Measurements from ENCODE around the gene PARN.

PARN gene

GRCh38 chr16:14454391-14454790 lies 175.7 kb downstream of the PARN start:
- DNase-seq (ENCODE audit: insufficient read length, low spot score) (no peak), FAIRE-seq (no peak)
- TF ChIP-seq POLR2A (IDR thresholded peaks at IDR 0.05; ENCODE audit: low read depth, low read length) (no peak), PAX5 (IDR thresholded peaks at IDR 0.05; ENCODE audit: insufficient read depth, low read length, severe bottlenecking) (no peak), POU2F2 (IDR thresholded peaks at IDR 0.05; ENCODE audit: low read depth, low read length) (no peak)

- TF ChIP-seq SPI1 (IDR thresholded peaks at IDR 0.05; ENCODE audit: low read depth, low read length) (no peak), TAF1 (IDR thresholded peaks at IDR 0.05; ENCODE audit: low read depth, low read length) (no peak), POLR2A (IDR thresholded peaks at IDR 0.05; ENCODE audit: low read depth, low read length) (no peak), POU2F2 (IDR thresholded peaks at IDR 0.05; ENCODE audit: low read depth, low read length) (no peak), POLR2AphosphoS5 (IDR thresholded peaks at IDR 0.05; ENCODE audit: low read depth, low read length) (no peak), PAX5 (IDR thresholded peaks at IDR 0.05; ENCODE audit: insufficient read depth, low read length, severe bottlenecking) (no peak)
- no peak for DNase-seq (ENCODE audit: insufficient read length, low spot score)
- no peak for FAIRE-seq
Measured at GRCh38 chr16:14452066-14452465, 178.0 kb downstream of the PARN start.

GRCh38 chr16:14450846-14451245 lies 179.2 kb downstream of the PARN start:
- DNase-seq (ENCODE audit: insufficient read length, low spot score) (no peak), FAIRE-seq (no peak)
- TF ChIP-seq PAX5 (IDR thresholded peaks at IDR 0.05; ENCODE audit: insufficient read depth, low read length, severe bottlenecking): no peak
- no peak for TF ChIP-seq POLR2AphosphoS5 (IDR thresholded peaks at IDR 0.05; ENCODE audit: low read depth, low read length)
- no peak for TF ChIP-seq TAF1 (IDR thresholded peaks at IDR 0.05; ENCODE audit: low read depth, low read length)
- TF ChIP-seq SPI1 (IDR thresholded peaks at IDR 0.05; ENCODE audit: low read depth, low read length): no peak
- no peak for TF ChIP-seq POU2F2 (IDR thresholded peaks at IDR 0.05; ENCODE audit: low read depth, low read length)

GRCh38 chr16:14449790-14450480 lies 180.1 kb downstream of the PARN start:
- TF ChIP-seq SPI1 (IDR thresholded peaks at IDR 0.05; ENCODE audit: low read depth, low read length) (no peak), PAX5 (IDR thresholded peaks at IDR 0.05; ENCODE audit: insufficient read depth, low read length, severe bottlenecking) (no peak), POU2F2 (IDR thresholded peaks at IDR 0.05; ENCODE audit: low read depth, low read length) (no peak), POLR2A (IDR thresholded peaks at IDR 0.05; ENCODE audit: low read depth, low read length) (no peak), POLR2AphosphoS5 (IDR thresholded peaks at IDR 0.05; ENCODE audit: low read depth, low read length) (no peak), TAF1 (IDR thresholded peaks at IDR 0.05; ENCODE audit: low read depth, low read length) (no peak)
- FAIRE-seq: no peak
- no peak for DNase-seq (ENCODE audit: insufficient read length, low spot score)

GRCh38 chr16:14449334-14449733 lies 180.7 kb downstream of the PARN start:
- DNase-seq (ENCODE audit: insufficient read length, low spot score) (no peak), FAIRE-seq (no peak)
- TF ChIP-seq PAX5 (IDR thresholded peaks at IDR 0.05; ENCODE audit: insufficient read depth, low read length, severe bottlenecking): no peak
- TF ChIP-seq SPI1 (IDR thresholded peaks at IDR 0.05; ENCODE audit: low read depth, low read length): no peak
- TF ChIP-seq POU2F2 (IDR thresholded peaks at IDR 0.05; ENCODE audit: low read depth, low read length): no peak
- TF ChIP-seq TAF1 (IDR thresholded peaks at IDR 0.05; ENCODE audit: low read depth, low read length): no peak
- TF ChIP-seq POLR2A (IDR thresholded peaks at IDR 0.05; ENCODE audit: low read depth, low read length): no peak
- no peak for TF ChIP-seq POLR2AphosphoS5 (IDR thresholded peaks at IDR 0.05; ENCODE audit: low read depth, low read length)

GRCh38 chr16:14448879-14449278 lies 181.2 kb downstream of the PARN start:
- FAIRE-seq (no peak), DNase-seq (ENCODE audit: insufficient read length, low spot score) (no peak)
- no peak for TF ChIP-seq POLR2AphosphoS5 (IDR thresholded peaks at IDR 0.05; ENCODE audit: low read depth, low read length)
- TF ChIP-seq POLR2A (IDR thresholded peaks at IDR 0.05; ENCODE audit: low read depth, low read length): no peak

- FAIRE-seq: no peak
- TF ChIP-seq POLR2AphosphoS5 (IDR thresholded peaks at IDR 0.05; ENCODE audit: low read depth, low read length): no peak
- TF ChIP-seq POLR2A (IDR thresholded peaks at IDR 0.05; ENCODE audit: low read depth, low read length): no peak
- no peak for TF ChIP-seq PAX5 (IDR thresholded peaks at IDR 0.05; ENCODE audit: insufficient read depth, low read length, severe bottlenecking)
- no peak for TF ChIP-seq SPI1 (IDR thresholded peaks at IDR 0.05; ENCODE audit: low read depth, low read length)
- no peak for TF ChIP-seq TAF1 (IDR thresholded peaks at IDR 0.05; ENCODE audit: low read depth, low read length)
- no peak for TF ChIP-seq POU2F2 (IDR thresholded peaks at IDR 0.05; ENCODE audit: low read depth, low read length)
- no peak for DNase-seq (ENCODE audit: insufficient read length, low spot score)
Measured at GRCh38 chr16:14447783-14448182, 182.3 kb downstream of the PARN start.

- no peak for DNase-seq (ENCODE audit: insufficient read length, low spot score)
- FAIRE-seq: no peak
- TF ChIP-seq POLR2A (IDR thresholded peaks at IDR 0.05; ENCODE audit: low read depth, low read length) (no peak), PAX5 (IDR thresholded peaks at IDR 0.05; ENCODE audit: insufficient read depth, low read length, severe bottlenecking) (no peak), POU2F2 (IDR thresholded peaks at IDR 0.05; ENCODE audit: low read depth, low read length) (no peak), TAF1 (IDR thresholded peaks at IDR 0.05; ENCODE audit: low read depth, low read length) (no peak), POLR2AphosphoS5 (IDR thresholded peaks at IDR 0.05; ENCODE audit: low read depth, low read length) (no peak), SPI1 (IDR thresholded peaks at IDR 0.05; ENCODE audit: low read depth, low read length) (no peak)
Measured at GRCh38 chr16:14446796-14447195, 183.3 kb downstream of the PARN start.

- no peak for DNase-seq (ENCODE audit: insufficient read length, low spot score)
- no peak for FAIRE-seq
- TF ChIP-seq POLR2AphosphoS5 (IDR thresholded peaks at IDR 0.05; ENCODE audit: low read depth, low read length) (no peak), POU2F2 (IDR thresholded peaks at IDR 0.05; ENCODE audit: low read depth, low read length) (no peak), POLR2A (IDR thresholded peaks at IDR 0.05; ENCODE audit: low read depth, low read length) (no peak), PAX5 (IDR thresholded peaks at IDR 0.05; ENCODE audit: insufficient read depth, low read length, severe bottlenecking) (no peak), TAF1 (IDR thresholded peaks at IDR 0.05; ENCODE audit: low read depth, low read length) (no peak), SPI1 (IDR thresholded peaks at IDR 0.05; ENCODE audit: low read depth, low read length) (no peak)
Measured at GRCh38 chr16:14445937-14446715, 183.9 kb downstream of the PARN start.
